Activated CD8-positive, alpha-beta T cell treated with anti-CD3 and anti-CD28 coated beads for 36 hours (primary cell): Measurements from ENCODE around the gene COPE. TPM values are rescaled to one million over a fixed set of nuclear protein-coding genes. Genes with fewer than 3 reads are reported as not detected.

Experiments used
- ATAC-seq: fragments of 200-7000 bp; cut with Tn5 transposase; one replicate; pipeline ENCODE4 v1.10.0; 2021; ENCODE audit warnings: mild to moderate bottlenecking, moderate library complexity
- CTCF ChIA-PET: fragments of 350-600 bp; sonication (Branson Sonifier 250); formaldehyde crosslinking; loops from one replicate; lab custom pipeline; 2021; ENCODE audit warnings: antibody characterized with exemption; lab: Charles Lee
- POLR2A ChIA-PET: fragments of 350-600 bp; sonication (Branson Sonifier 250); formaldehyde crosslinking; loops from one replicate; lab custom pipeline; 2021; ENCODE audit warnings: antibody characterized with exemption; lab: Charles Lee
- DNase-seq: peaks from one replicate; pipeline ENCODE4 v3.0.0-alpha.2; 2020
- H3K27ac Mint-ChIP-seq: one replicate; pipeline ENCODE4 v1.8.0; 2021; ENCODE audit warnings: mild to moderate bottlenecking, mixed read lengths
- H3K27me3 Mint-ChIP-seq: one replicate; pipeline ENCODE4 v1.8.0; 2021; ENCODE audit warnings: mixed read lengths
- H3K36me3 Mint-ChIP-seq: one replicate; pipeline ENCODE4 v1.8.0; 2021; ENCODE audit warnings: low read depth, mixed read lengths
- H3K4me1 Mint-ChIP-seq: one replicate; pipeline ENCODE4 v1.8.0; 2021; ENCODE audit warnings: low read depth, mixed read lengths
- H3K4me3 Mint-ChIP-seq: one replicate; pipeline ENCODE4 v1.8.0; 2021; ENCODE audit warnings: mild to moderate bottlenecking, moderate library complexity, mixed read lengths
- H3K9me3 Mint-ChIP-seq: one replicate; pipeline ENCODE4 v1.8.0; 2021; ENCODE audit warnings: mixed read lengths
- intact Hi-C: fragments of 100-400 bp; cut with micrococcal nuclease; formaldehyde crosslinking; loops from one replicate; pipeline ENCODE4 v1.10.0; 2022
- total RNA-seq, 2 experiments: library from RNA; stranded (reverse); gene quantifications; one replicate each; pipeline ENCODE4 v1.2.3, GENCODE V29; 2021
- TF ChIP-seq, protein P1 (sequence below): fragments of 200-600 bp; IDR thresholded peaks from one replicate; pipeline ENCODE4 v1.8.0; 2022; ENCODE audit warnings: antibody characterized with exemption, mild to moderate bottlenecking

COPE gene
- total RNA-seq, 2 experiments from 2014 or later: 179 to 183 TPM

DNA sequence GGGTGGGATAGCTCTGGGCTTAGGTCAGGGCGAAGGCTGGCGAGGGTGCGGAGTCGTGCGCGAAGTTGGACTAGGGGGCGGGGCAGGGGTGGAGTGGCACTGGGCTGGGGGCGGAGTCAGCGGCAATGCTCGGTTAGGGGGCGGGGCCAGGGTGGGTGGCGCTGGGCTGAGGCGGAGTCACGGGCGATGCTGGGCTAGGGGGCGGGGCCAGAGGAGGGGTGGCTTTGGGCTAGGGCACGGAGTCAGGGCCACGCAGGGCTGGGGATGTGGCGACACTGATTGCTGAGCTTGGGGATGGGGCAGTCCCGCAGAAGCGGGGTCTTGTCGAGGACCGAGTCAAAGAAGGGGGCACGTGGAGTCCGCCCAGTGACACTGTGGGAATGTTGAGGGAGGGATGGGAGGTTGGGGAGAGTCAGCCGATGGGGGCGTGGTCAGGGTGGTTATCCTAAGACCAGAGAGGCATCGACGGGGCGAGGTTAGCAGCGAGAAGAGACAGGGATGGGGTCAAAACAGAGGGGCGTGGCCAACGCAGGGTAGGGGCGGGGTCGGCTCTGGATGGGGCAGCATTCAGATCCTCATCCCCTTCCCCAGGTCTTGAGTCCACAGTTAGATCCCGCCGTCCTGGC, 13.1 kb upstream of the COPE start:
- ChIA-PET POLR2A (interaction anchor here (0.7 to 4.5 kb wide), 3 partner anchors 9 to 13 kb away, joined by 3 to 33 read pairs (median 4); partner anchors contain the start of genes COPE and DDX49), CTCF (no interaction called here)
- ATAC-seq: peak; percentile 98
- DNase-seq: peak; percentile 90
- H3K27ac Mint-ChIP-seq: no peak overlapping the region
- H3K36me3 Mint-ChIP-seq: peaks cover 5% of the 10 kb centered on the region
- peaks cover 3% of the 10 kb centered on the region for H3K4me1 Mint-ChIP-seq
- intact Hi-C loops: no loop called here
- H3K9me3 Mint-ChIP-seq: no peaks in the 10 kb centered on the region
- TF ChIP-seq, protein P1, sequence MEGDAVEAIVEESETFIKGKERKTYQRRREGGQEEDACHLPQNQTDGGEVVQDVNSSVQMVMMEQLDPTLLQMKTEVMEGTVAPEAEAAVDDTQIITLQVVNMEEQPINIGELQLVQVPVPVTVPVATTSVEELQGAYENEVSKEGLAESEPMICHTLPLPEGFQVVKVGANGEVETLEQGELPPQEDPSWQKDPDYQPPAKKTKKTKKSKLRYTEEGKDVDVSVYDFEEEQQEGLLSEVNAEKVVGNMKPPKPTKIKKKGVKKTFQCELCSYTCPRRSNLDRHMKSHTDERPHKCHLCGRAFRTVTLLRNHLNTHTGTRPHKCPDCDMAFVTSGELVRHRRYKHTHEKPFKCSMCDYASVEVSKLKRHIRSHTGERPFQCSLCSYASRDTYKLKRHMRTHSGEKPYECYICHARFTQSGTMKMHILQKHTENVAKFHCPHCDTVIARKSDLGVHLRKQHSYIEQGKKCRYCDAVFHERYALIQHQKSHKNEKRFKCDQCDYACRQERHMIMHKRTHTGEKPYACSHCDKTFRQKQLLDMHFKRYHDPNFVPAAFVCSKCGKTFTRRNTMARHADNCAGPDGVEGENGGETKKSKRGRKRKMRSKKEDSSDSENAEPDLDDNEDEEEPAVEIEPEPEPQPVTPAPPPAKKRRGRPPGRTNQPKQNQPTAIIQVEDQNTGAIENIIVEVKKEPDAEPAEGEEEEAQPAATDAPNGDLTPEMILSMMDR: no peak
- peaks cover 14% of the 10 kb centered on the region for H3K27me3 Mint-ChIP-seq
- H3K4me3 Mint-ChIP-seq: peak overlapping the region; percentile 64

DNA sequence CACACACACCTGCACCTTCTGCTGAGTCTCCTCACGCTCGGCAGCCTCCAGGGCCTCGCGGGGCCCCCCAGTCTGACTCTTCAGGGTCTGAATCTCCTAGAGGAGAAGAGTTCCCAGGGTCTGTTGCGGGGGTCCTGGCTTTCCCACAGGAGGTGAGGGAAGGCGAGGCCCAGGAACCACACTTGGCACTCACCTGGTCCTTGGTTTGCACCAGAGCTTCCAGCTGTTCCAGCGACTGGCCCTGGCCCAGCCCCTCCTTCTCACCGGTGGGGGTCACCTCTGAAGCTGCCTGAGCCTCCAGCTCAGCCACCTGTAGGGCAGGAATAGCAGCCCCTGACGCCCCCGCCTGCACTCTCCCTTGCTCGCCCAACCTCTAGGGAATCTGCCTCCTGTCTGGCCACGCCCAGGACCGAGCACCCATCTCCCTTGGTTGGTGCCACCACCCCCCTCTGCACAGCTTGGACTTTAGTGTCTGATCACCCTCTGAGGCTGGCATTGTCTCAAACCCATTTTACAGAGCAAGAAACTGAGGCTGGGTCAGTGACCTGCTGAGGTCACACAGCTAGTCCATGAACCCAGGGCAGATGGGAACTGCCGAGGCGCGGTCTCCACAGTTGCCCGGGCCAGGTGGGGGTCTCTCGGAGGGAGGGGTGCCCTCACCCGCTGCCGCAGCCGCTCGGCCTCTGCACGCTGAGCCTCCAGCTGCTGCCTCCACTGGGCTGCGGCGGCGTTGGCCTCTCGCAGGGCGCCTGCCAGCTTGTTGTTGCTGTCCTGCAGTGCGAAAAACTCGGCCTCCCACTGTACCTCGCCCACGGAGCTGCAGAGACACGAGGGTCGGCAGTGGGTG, 12.4 kb upstream of the COPE start:
- Mint-ChIP-seq H3K27ac (no peak overlapping the region), H3K36me3 (peaks cover 5% of the 10 kb centered on the region), H3K9me3 (no peaks in the 10 kb centered on the region), H3K27me3 (peaks cover 14% of the 10 kb centered on the region), H3K4me3 (no peak overlapping the region), H3K4me1 (peaks cover 3% of the 10 kb centered on the region)
- intact Hi-C loops: no loop called here
- ChIA-PET CTCF (no interaction called here), POLR2A (interaction anchor here (0.6 to 4.5 kb wide), 5 partner anchors 9 to 564 kb away, joined by 3 to 33 read pairs (median 3); partner anchors contain the start of genes COPE and DDX49)
- no peak for DNase-seq
- TF ChIP-seq, protein P1: no peak
- no peak for ATAC-seq

DNA sequence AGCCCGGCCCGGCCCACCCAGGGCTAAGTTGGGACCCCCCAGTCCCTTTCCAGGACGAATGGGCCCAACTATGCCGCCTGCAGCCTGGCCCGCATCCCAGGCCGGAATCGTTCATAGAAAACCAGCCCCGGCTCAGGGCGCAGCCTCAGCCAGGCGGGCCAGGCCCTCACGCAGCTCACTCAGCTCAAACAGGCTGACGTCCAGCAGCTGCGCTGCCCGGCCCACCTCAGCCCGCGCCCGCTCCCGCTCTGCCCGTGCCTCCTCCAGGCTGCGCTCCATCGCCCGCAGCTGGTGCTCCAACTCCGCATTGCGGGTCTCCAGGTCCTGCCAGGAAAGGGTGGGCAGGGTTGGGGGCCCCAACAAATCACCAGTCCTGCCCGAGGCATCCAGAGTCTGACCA, 10.1 kb upstream of the COPE start:
- Mint-ChIP-seq H3K27ac (no peak overlapping the region), H3K36me3 (peaks cover 17% of the 10 kb centered on the region), H3K4me1 (peaks cover 3% of the 10 kb centered on the region), H3K4me3 (no peak overlapping the region), H3K27me3 (peaks cover 13% of the 10 kb centered on the region), H3K9me3 (no peaks in the 10 kb centered on the region)
- ChIA-PET CTCF (no interaction called here), POLR2A (interaction anchor here (1.1 to 4.5 kb wide), 3 partner anchors 10 to 12 kb away, joined by 3 to 33 read pairs (median 4); partner anchors contain the start of genes COPE and DDX49)
- no peak for ATAC-seq
- TF ChIP-seq, protein P1: no peak
- DNase-seq: no peak
- intact Hi-C loops: no loop called here

DNA sequence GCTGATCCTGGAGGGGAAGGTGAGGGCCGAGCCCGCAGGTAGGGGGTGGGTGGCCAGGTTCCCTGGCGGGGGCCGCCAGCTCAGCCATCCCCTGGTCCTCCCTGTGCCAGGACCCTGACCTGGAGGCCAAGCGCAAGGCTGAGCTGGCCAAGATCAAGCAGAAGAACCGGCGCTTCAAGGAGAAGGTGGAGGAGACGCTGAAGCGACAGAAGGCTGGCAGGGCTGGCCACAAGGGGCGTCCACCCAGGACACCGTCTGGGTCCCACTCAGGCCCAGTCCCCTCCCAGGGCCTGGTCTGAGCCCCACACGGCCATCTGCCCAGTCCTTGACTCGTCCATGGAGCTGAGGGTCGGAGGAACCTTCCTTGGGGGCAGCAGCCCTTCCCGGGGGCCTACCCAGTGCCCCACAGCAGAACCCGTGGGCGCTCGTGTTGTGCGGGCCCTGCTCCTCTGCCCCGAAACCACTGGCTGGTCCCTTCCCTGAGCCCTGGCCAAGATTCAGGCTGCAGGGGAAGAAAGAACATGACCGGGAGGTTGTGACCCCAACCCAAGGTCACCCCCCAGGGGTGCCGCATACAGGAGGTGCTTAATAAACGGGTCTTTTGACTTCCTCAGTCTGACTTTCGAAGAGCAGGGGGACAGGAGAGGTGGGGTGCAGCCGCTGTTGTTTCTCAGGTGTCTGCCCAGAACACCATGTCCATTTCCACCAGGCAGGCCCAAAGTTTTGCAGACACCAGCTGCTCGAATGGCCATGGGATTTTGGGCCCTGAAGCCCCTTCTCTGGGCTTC, 9.0 kb upstream of the COPE start:
- no peak for ATAC-seq
- DNase-seq: no peak
- Mint-ChIP-seq H3K9me3 (no peaks in the 10 kb centered on the region), H3K4me1 (peaks cover 3% of the 10 kb centered on the region), H3K27ac (no peak overlapping the region), H3K36me3 (peaks cover 26% of the 10 kb centered on the region), H3K27me3 (peaks cover 7% of the 10 kb centered on the region), H3K4me3 (no peak overlapping the region)
- TF ChIP-seq, protein P1: no peak
- ChIA-PET CTCF (no interaction called here), POLR2A (interaction anchor here (0.6 to 4.5 kb wide), 4 partner anchors 9 to 339 kb away, joined by 3 to 33 read pairs (median 4); partner anchors contain the start of genes COPE and DDX49)
- intact Hi-C loops: no loop called here
